Activated naive CD8-positive, alpha-beta T cell treated with anti-CD3 and anti-CD28 coated beads for 36 hours (primary cell): ENCODE data around the gene REPS1. TPM values are rescaled to one million over a fixed set of nuclear protein-coding genes. Genes with fewer than 3 reads are reported as not detected.
A peak's percentile ranks its signal among the peaks of the same experiment; 100 is the strongest.
"Not testable (repeated sequence)": the region's sequence is repeated elsewhere in the genome, so short reads cannot be mapped to it uniquely, and the experiment has no call there.

ENCODE experiments used
- DNase-seq: peaks from one replicate; pipeline ENCODE4 v3.0.0; 2021
- H3K27ac Mint-ChIP-seq: one replicate; pipeline ENCODE4 v1.8.0; 2022; ENCODE audit warnings: mild to moderate bottlenecking, moderate library complexity, mixed read lengths
- H3K27me3 Mint-ChIP-seq: one replicate; pipeline ENCODE4 v1.8.0; 2022; ENCODE audit warnings: mild to moderate bottlenecking, mixed read lengths
- H3K36me3 Mint-ChIP-seq: one replicate; pipeline ENCODE4 v1.8.0; 2021; ENCODE audit warnings: mild to moderate bottlenecking, mixed read lengths
- H3K4me1 Mint-ChIP-seq: one replicate; pipeline ENCODE4 v1.8.0; 2021; ENCODE audit warnings: mixed read lengths
- H3K4me3 Mint-ChIP-seq: one replicate; pipeline ENCODE4 v1.8.0; 2022; ENCODE audit warnings: mild to moderate bottlenecking, moderate library complexity, mixed read lengths
- H3K9me3 Mint-ChIP-seq: one replicate; pipeline ENCODE4 v1.8.0; 2022; ENCODE audit warnings: mixed read lengths
- total RNA-seq, 2 experiments: library from RNA; stranded (reverse); gene quantifications; one replicate each; pipeline ENCODE4 v1.2.3, GENCODE V29; 2021

Gene REPS1, protein sequence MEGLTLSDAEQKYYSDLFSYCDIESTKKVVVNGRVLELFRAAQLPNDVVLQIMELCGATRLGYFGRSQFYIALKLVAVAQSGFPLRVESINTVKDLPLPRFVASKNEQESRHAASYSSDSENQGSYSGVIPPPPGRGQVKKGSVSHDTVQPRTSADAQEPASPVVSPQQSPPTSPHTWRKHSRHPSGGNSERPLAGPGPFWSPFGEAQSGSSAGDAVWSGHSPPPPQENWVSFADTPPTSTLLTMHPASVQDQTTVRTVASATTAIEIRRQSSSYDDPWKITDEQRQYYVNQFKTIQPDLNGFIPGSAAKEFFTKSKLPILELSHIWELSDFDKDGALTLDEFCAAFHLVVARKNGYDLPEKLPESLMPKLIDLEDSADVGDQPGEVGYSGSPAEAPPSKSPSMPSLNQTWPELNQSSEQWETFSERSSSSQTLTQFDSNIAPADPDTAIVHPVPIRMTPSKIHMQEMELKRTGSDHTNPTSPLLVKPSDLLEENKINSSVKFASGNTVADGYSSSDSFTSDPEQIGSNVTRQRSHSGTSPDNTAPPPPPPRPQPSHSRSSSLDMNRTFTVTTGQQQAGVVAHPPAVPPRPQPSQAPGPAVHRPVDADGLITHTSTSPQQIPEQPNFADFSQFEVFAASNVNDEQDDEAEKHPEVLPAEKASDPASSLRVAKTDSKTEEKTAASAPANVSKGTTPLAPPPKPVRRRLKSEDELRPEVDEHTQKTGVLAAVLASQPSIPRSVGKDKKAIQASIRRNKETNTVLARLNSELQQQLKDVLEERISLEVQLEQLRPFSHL
- 10 to 100 TPM; 59.7 to 73.2 TPM for total RNA-seq

DNA sequence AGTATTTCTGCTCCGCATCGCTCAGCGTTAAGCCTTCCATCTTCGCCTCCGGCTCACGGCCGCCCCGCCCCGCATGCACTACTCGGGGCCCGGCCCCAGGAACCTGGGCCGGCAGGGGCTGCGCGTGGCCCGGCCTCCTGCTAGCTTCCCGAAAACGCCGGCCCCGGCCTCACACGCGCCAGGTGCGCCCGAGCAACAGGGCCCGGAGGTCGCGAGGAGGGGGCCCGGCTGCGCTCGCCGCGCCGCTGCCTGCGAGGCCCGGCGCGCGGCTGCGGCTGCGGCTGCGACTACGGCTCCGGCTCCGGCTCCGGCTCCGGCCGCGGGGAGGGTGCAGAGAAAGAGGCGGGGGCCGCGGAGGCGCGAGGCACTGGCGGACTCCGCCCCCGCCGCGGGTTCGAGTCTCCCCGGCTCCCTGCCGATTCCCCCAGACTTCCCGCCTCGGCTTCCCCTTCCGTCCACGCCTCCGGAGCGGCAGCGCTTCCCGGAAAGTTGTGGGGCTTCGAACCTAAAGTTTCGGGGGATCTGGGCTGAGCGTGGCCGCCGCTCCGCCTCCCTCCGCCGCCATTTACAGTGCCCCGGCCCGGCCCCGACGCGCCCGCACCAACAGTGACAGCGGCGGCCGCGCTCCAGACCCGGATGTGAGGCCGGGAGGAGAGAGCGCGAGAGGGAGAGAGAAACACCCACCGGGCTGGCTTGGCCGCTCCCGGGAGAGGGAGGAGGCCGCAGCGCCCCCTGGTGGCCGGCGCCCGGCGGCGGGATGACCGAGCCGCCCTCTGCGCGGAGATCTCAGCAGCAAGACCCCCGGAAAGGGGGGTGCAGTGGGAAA, at the start of gene REPS1:
Gene REPS1, minus strand, starts transcription at position 611 of the 826 bp plus-strand sequence. Its CDS starts 571 bp downstream, at position 40.
- peak within 1 kb of the TSS; percentile 77 for H3K4me3 Mint-ChIP-seq
- H3K27ac Mint-ChIP-seq: peak within 1 kb of the TSS; percentile 93
- DNase-seq: peak; percentile 95
- no peaks in the 10 kb centered on the region for H3K9me3 Mint-ChIP-seq
- peaks cover 1% of the 10 kb centered on the region for H3K36me3 Mint-ChIP-seq
- peaks cover 11% of the 10 kb centered on the region for H3K4me1 Mint-ChIP-seq
- no peaks in the 10 kb centered on the region for H3K27me3 Mint-ChIP-seq

DNA sequence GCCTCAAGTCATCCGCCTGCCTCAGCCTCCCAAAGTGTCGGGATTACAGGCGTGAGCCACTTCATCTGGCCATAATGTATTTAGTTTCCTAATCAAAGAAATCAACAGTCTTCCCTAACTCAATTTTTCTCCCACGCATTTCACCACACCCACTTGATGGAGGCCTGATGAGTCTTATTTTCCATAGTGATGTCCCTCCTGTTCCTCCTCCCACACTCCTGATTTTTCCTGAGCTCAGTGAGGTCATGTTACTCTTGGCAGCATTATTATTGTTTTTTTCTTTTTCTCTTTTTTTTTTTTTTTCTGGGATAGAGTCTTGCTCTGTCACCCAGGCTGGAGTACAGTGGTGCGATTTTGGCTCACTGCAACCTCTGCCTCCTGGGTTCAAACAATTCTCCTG, 49.4 kb upstream of the REPS1 start:
- DNase-seq: no peak
- H3K4me1 Mint-ChIP-seq: peaks cover 42% of the 10 kb centered on the region
- peaks cover 74% of the 10 kb centered on the region for H3K36me3 Mint-ChIP-seq
- no peaks in the 10 kb centered on the region for H3K9me3 Mint-ChIP-seq
- H3K4me3 Mint-ChIP-seq: no peak overlapping the region
- H3K27me3 Mint-ChIP-seq: no peaks in the 10 kb centered on the region
- peak overlapping the region; percentile 25 for H3K27ac Mint-ChIP-seq

DNA sequence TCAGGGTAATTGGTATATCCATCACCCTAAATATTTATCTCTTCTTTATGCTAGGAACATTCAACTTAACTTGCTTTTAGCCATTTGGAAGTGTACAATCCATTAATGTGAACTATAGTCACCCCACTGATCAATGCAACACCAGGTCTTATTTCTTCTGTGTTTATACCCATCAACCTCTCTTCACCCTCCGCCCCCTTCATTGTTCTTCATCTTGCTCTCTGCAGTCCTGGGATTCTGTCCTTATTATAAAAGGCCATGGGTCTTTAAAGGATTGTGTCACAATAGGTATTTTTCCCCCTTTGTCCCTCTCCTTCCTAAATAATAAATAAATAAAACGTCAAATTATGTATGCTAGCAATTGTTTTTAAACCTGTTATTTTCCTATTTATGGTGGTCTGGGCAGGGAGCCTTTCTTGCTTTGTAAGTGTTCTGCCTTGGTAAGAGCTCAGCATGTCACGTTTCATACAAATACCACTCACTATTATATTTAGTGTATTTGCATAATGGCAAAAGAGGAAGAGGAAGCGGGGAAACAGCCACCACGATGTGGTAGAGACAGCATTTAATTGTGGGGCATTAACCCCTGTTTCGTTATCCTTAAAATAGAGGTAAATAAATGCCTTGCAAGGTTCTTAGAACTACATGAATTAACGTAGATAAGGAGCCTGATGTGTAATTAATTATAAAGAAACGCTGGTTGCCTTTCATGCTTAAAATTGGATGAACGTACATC, 42.3 kb upstream of the REPS1 start:
- H3K4me3 Mint-ChIP-seq: no peak overlapping the region
- no peak overlapping the region for H3K27ac Mint-ChIP-seq
- H3K36me3 Mint-ChIP-seq: peaks cover 29% of the 10 kb centered on the region
- peaks cover 21% of the 10 kb centered on the region for H3K4me1 Mint-ChIP-seq
- no peaks in the 10 kb centered on the region for H3K9me3 Mint-ChIP-seq
- H3K27me3 Mint-ChIP-seq: peaks cover 2% of the 10 kb centered on the region
- peak; percentile 13 for DNase-seq

DNA sequence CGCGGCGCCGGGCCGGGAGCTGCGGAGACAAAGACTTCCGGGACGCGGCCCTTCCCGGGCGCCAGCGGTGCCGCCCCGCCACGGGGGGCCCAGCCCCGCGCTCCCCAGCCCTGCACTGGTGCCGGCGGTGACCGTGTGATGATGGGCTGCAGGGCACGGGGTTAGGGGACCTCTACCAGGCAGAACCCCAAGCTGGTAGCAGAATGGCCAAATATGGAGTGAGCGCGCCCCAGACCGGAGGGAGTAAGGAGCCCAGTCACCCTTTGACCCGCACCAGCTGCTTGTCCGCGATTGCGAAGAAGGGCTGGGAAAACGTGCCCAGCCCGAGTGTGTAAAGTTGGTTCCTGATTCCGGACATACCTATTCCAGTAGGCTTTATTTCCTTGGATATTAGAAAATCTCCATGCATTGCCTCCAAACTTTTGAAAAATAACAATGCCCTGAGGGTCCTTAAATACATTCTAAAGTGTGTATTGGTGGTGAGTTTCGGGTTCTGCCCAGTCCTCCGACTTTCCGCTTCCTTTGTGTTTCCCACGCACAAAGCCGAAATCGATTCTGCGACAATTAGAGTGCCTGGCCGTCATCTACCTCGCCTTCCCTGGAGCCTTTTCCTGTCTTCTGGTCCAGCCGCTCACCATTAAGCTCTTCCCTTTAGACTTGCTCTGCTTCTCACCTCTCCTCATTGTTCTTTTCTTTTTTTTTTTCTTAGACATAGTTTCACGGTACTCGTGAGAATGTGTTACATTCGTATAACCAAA, 41.6 kb upstream of the REPS1 start:
- Mint-ChIP-seq H3K36me3 (peaks cover 21% of the 10 kb centered on the region), H3K27me3 (peaks cover 2% of the 10 kb centered on the region), H3K27ac (no peak overlapping the region), H3K4me1 (peaks cover 20% of the 10 kb centered on the region), H3K4me3 (no peak overlapping the region), H3K9me3 (no peaks in the 10 kb centered on the region)
- DNase-seq: peak; percentile 24

DNA sequence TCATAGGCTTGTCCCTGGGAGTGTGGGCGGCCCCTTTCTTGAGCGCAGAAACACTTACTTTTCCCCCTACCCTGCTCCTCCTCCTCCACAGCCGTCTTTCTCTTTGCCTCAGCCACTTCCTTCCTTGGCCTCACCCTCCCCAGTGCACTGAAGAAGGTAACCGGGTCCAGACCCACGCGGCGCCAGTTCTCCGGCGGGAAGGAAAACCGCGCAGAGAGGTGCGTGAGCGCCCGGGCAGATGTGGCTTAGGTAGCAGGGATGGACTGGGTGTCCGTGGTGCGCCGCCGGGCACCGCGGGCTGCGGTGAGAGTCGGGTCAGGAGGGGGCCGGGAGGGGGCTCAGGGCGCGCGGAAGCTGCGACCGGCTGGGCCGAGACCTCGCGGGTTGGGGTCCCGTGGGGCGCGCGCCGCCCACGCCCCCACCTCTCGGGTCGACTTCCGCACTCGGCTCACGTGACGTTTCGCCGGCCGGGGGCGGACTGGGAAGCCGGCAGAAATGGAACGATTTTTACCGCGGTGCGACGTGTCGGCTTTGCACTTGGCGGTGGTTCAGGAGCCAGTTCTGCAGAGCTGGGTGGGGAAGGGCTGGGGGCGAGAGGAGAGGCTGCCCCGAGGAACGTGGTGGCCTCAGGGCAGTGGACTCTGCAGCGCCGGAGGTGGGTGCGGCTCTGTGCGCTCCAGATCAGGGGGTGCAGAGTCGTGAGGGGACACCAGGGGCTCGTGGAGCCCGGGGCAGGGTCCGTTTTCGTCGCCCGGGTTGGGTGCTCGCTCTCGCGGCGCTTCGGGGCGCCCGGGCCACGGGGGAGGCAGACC, 40.8 kb upstream of the REPS1 start, which contains the start of gene ABRACL:
Gene ABRACL, plus strand, starts transcription at position 88 of the 812 bp plus-strand sequence. CDS start 5,416 bp downstream, outside the sequence.
- DNase-seq: peak; percentile 84
- peaks cover 15% of the 10 kb centered on the region for H3K36me3 Mint-ChIP-seq
- peak within 1 kb of the TSS; percentile 98 for H3K27ac Mint-ChIP-seq
- H3K4me1 Mint-ChIP-seq: peaks cover 16% of the 10 kb centered on the region
- no peak within 1 kb of the TSS for H3K4me3 Mint-ChIP-seq
- H3K9me3 Mint-ChIP-seq: no peaks in the 10 kb centered on the region
- H3K27me3 Mint-ChIP-seq: peaks cover 2% of the 10 kb centered on the region

DNA sequence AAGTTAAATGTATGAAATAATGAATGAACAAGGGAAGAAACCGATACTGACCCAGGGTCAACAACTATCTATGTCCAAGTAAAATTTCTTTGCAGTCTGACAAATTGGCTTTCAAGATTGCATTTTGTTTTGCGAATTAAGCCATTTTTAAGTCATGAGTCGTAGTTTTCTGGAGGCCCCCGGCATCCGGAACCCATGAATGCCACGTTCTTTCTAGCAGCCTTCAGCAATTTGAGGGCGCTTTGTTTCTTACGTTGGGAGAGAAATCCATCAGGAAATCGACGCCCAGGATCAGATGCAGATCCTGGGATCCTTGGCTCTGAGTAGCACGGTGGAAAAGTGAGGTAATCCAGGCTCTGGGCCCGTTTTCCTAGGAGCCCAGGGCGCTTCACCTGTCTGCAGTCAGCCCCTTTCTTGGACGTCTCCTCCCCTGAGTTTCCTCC, 40.2 kb upstream of the REPS1 start:
- H3K4me1 Mint-ChIP-seq: peaks cover 11% of the 10 kb centered on the region
- DNase-seq: no peak
- no peak overlapping the region for H3K4me3 Mint-ChIP-seq
- H3K9me3 Mint-ChIP-seq: no peaks in the 10 kb centered on the region
- peaks cover 2% of the 10 kb centered on the region for H3K27me3 Mint-ChIP-seq
- H3K27ac Mint-ChIP-seq: peak overlapping the region; percentile 98
- H3K36me3 Mint-ChIP-seq: peaks cover 10% of the 10 kb centered on the region

DNA sequence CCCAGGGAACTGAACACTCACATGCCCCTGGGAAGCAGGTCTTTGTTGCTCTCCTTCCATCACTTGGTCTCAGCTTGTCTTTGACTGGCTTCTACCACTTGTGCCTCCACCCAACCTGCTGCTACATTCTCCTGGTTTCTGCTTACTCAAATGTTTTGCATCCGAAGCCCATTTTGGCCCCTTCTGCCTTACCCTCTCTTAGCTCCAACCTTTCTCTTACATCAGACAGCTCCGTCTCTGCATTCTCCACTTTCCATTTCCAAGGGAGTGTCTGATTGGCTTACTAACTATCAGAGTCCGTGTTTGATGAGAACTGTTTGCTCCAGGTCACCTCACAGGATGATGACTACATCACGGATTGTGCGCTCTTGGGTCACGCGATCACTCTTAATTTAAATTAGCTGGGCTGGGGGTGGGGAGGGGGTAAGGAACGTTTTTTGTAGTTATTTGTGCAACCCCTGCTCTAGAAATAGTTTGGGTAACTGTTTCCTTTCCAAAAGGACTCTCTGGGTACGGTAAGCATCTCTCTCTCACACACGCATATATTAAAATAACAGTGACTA, 39.6 kb upstream of the REPS1 start:
- peak; percentile 63 for DNase-seq
- peaks cover 7% of the 10 kb centered on the region for H3K4me1 Mint-ChIP-seq
- H3K4me3 Mint-ChIP-seq: no peak overlapping the region
- peaks cover 2% of the 10 kb centered on the region for H3K27me3 Mint-ChIP-seq
- H3K27ac Mint-ChIP-seq: peak overlapping the region; percentile 98
- peaks cover 7% of the 10 kb centered on the region for H3K36me3 Mint-ChIP-seq
- H3K9me3 Mint-ChIP-seq: no peaks in the 10 kb centered on the region

DNA sequence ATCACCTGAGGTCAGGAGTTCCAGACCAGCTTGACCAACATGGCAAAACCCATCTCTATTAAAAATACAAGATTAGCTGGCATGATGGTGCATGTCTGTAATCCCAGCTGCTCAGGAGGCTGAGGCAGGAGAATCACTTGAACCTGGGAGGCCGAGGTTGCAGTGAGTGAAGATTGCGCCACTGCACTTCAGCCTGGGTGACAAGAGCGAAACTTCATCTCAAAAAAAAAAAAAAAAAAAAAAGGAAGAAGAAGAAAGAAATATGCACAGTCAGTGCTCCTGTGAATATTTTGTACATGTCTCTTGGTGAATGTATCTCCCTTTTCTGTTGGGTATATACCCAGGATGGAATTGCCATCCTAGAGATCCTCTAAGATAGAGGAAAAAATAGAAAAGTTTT, 37.4 kb upstream of the REPS1 start:
- H3K27me3 Mint-ChIP-seq, DNase-seq, H3K27ac Mint-ChIP-seq, H3K9me3 Mint-ChIP-seq, H3K4me1 Mint-ChIP-seq, H3K4me3 Mint-ChIP-seq, H3K36me3 Mint-ChIP-seq: not testable (repeated sequence)

DNA sequence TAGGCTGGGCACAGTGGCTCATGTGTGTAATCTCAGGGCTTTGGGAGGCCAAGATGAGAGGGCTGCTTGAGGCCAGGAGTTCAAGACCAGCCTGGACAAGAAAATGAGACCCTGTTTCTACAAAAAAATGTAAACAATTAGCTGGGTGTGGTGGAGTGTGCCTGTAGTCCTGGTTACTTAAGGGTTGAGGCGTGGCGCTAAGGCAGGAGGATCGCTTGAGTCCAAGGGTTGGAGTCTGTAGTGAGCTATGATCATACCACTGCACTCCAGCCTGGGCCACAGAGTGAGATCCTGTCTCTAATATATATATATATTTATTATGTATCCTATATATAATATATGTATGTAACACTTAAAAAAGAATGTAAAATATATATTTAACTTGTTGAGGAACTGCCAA, 32.6 kb upstream of the REPS1 start:
- no peak overlapping the region for H3K4me3 Mint-ChIP-seq
- H3K9me3 Mint-ChIP-seq: no peaks in the 10 kb centered on the region
- no peak for DNase-seq
- no peak overlapping the region for H3K27ac Mint-ChIP-seq
- peaks cover 2% of the 10 kb centered on the region for H3K36me3 Mint-ChIP-seq
- H3K4me1 Mint-ChIP-seq: peaks cover 6% of the 10 kb centered on the region
- H3K27me3 Mint-ChIP-seq: no peaks in the 10 kb centered on the region

DNA sequence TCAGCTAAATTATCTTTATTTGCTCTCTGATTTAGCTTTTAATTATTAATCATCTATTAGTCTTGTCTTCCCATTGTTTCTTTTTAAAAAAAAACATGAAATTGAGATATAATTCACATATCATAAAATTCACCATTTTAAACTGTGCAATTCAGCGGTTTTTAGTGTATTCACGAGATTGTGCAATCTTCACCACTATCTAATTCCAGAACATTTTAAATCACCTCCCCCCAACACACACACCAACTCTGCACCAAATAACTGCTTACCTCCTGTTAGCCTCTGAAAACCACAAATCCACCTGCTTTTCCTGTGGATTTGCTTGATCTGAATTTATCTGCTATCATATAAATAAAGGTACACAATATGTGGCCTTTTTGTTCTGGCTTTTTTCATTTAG, 31.7 kb upstream of the REPS1 start:
- Mint-ChIP-seq H3K27me3 (no peaks in the 10 kb centered on the region), H3K36me3 (peaks cover 2% of the 10 kb centered on the region), H3K9me3 (no peaks in the 10 kb centered on the region), H3K4me1 (peaks cover 4% of the 10 kb centered on the region), H3K27ac (no peak overlapping the region), H3K4me3 (no peak overlapping the region)
- DNase-seq: no peak

DNA sequence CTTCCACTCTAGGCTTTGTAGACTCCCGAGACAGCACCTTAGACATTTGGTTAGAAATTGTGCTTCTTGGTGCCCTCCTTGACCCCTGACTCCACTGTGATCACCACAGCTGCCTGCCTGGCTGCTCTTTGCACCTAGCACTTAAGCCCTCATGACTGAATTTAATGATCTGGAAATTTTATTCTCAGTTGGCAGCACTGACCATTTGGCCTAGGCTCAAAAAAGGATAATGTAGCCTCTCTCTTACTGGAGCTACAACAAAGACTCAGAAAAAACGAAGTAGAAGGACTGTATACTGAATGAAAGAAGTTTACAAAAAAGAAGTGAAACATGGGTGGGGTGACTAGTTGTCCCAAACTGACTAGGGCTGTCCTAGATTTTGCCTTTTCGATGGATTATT, 29.2 kb upstream of the REPS1 start:
- no peak overlapping the region for H3K4me3 Mint-ChIP-seq
- no peaks in the 10 kb centered on the region for H3K9me3 Mint-ChIP-seq
- no peak for DNase-seq
- peaks cover 2% of the 10 kb centered on the region for H3K36me3 Mint-ChIP-seq
- peaks cover 2% of the 10 kb centered on the region for H3K27me3 Mint-ChIP-seq
- no peak overlapping the region for H3K27ac Mint-ChIP-seq
- peaks cover 4% of the 10 kb centered on the region for H3K4me1 Mint-ChIP-seq

DNA sequence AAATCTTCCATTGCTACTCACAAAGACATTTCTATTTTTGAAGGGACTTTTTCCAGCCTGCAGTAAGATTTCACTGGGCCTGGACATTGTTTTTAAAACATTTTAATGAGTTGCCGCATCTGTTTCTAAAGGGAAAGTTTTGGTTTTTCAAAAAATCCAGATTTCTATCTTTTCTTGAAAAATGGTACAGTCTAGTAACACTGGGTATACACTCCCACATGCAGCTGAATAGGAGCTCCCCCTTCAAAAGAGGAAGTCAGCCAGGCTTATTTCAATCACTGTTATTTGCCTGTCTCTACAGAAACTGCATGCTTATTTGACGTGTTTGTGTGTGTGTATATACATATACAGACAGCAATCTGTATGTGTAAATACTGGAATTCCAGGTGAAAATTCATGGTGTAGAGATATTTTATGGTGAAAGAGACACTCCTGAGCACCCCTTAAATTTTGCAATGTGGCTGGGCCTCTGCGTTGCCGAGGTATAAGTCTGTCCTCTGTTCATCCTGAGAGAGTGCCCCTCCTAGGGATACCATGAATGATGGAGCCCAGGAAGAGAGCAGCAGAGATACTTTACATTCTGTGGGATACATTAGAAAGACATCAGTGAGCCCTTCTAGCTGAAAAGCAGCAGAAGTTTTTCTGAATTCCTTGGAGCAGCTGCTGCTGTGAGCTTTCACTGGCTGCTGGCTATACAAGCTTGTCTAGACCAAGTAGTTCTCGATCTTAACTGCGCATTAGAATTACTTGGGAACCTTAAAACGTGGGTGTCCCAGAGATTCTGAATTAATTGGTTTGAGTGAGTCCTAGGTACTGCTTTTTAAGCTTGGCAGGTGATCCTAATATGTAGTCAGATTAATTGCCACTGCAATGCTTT, 28.5 kb upstream of the REPS1 start:
- no peaks in the 10 kb centered on the region for H3K9me3 Mint-ChIP-seq
- peaks cover 2% of the 10 kb centered on the region for H3K36me3 Mint-ChIP-seq
- peaks cover 2% of the 10 kb centered on the region for H3K27me3 Mint-ChIP-seq
- no peak for DNase-seq
- H3K4me1 Mint-ChIP-seq: peaks cover 4% of the 10 kb centered on the region
- H3K4me3 Mint-ChIP-seq: no peak overlapping the region
- H3K27ac Mint-ChIP-seq: no peak overlapping the region
